Liver (tissue), 9 donors: ENCODE measurements around the gene AFDN. TPM values are rescaled to one million over a fixed set of nuclear protein-coding genes. Genes with fewer than 3 reads are reported as not detected.

Source experiments
- DNase-seq: peaks from one replicate; pipeline ENCODE4 v3.0.0-alpha.2; 2017; ENCODE audit warnings: low spot score
- H3K27ac ChIP-seq, 2 donors: one replicate each; pipeline ENCODE4 v1.7.0; 2013; ENCODE audit warnings: inconsistent platforms in 2 of 2, low read length in 2 of 2, control low read depth in 1 of 2, low read depth in 1 of 2, mild to moderate bottlenecking in 1 of 2
- H3K27me3 ChIP-seq, 4 donors: one replicate each; pipeline versions ENCODE4 v1.6.1 to v1.7.0; 2013; ENCODE audit warnings: low read length in 3 of 4, inconsistent platforms in 1 of 4, mild to moderate bottlenecking in 1 of 4, moderate library complexity in 1 of 4; ENCODE audit not compliant: control insufficient read depth in 4 of 4, insufficient read depth in 4 of 4
- H3K36me3 ChIP-seq, 4 donors: one replicate each; pipeline versions ENCODE4 v1.6.1 to v1.7.0; 2013; ENCODE audit warnings: low read length in 3 of 4, mild to moderate bottlenecking in 3 of 4, low read depth in 1 of 4, moderate library complexity in 1 of 4; ENCODE audit not compliant: control insufficient read depth in 4 of 4, insufficient read depth in 3 of 4
- H3K4me1 ChIP-seq, 4 donors: one replicate each; pipeline versions ENCODE4 v1.6.1 to v1.7.0; 2013; ENCODE audit warnings: low read length in 3 of 4, mild to moderate bottlenecking in 3 of 4, moderate library complexity in 1 of 4; ENCODE audit not compliant: control insufficient read depth in 4 of 4, insufficient read depth in 4 of 4
- H3K4me3 ChIP-seq, 3 donors: one replicate each; pipeline versions ENCODE4 v1.6.1 to v1.7.0; 2013; ENCODE audit warnings: low read length in 3 of 3, control low read depth in 1 of 3, low read depth in 1 of 3, mild to moderate bottlenecking in 1 of 3
- H3K9ac ChIP-seq, 2 donors: one replicate each; pipeline ENCODE4 v1.7.0; 2013; ENCODE audit warnings: low read length in 2 of 2, mild to moderate bottlenecking in 2 of 2, moderate library complexity in 2 of 2, control low read depth in 1 of 2, low read depth in 1 of 2
- H3K9me3 ChIP-seq, 4 donors: one replicate each; pipeline versions ENCODE4 v1.6.1 to v1.7.0; 2013; ENCODE audit warnings: low read length in 3 of 4; ENCODE audit not compliant: control insufficient read depth in 4 of 4
- EGR1 ChIP-seq, 2 donors: IDR thresholded peaks; 2 replicates each; pipeline ENCODE4 v1.6.1; 2016 to 2018; ENCODE audit warnings: antibody characterized with exemption in 2 of 2, low read depth in 2 of 2
- FOXA1 ChIP-seq: IDR thresholded peaks from 2 replicates; pipeline ENCODE4 v1.6.1; 2016; ENCODE audit warnings: antibody characterized with exemption
- FOXA2 ChIP-seq: IDR thresholded peaks from 2 replicates; pipeline ENCODE4 v1.6.1; 2016; ENCODE audit warnings: antibody characterized with exemption
- GABPA ChIP-seq, 2 donors: IDR thresholded peaks in 1 of 2; conservative IDR thresholded peaks in 1 of 2; 2 replicates each; pipeline ENCODE4 v1.6.1; 2016; ENCODE audit warnings: antibody characterized with exemption in 2 of 2, mild to moderate bottlenecking in 1 of 2, moderate library complexity in 1 of 2
- HNF4A ChIP-seq, 2 donors: conservative IDR thresholded peaks; 2 replicates each; pipeline ENCODE4 v1.6.1; 2016; ENCODE audit warnings: antibody characterized with exemption in 2 of 2, mild to moderate bottlenecking in 2 of 2
- HNF4G ChIP-seq: IDR thresholded peaks from 2 replicates; pipeline ENCODE4 v1.6.1; 2016; ENCODE audit warnings: antibody characterized with exemption
- JUND ChIP-seq, 2 donors: IDR thresholded peaks; 2 replicates each; pipeline ENCODE4 v1.6.1; 2016; ENCODE audit warnings: antibody characterized with exemption in 2 of 2
- NR2F2 ChIP-seq: IDR thresholded peaks from 2 replicates; pipeline ENCODE4 v1.6.1; 2016; ENCODE audit warnings: antibody characterized with exemption
- RAD21 ChIP-seq, 2 donors: IDR thresholded peaks; 2 replicates each; pipeline ENCODE4 v1.6.1; 2016; ENCODE audit warnings: antibody characterized with exemption in 2 of 2, mild to moderate bottlenecking in 2 of 2
- RXRA ChIP-seq, 2 donors: IDR thresholded peaks; 2 replicates each; pipeline ENCODE4 v1.6.1; 2017 to 2018; ENCODE audit warnings: antibody characterized with exemption in 2 of 2, mild to moderate bottlenecking in 1 of 2
- SP1 ChIP-seq: IDR thresholded peaks from 2 replicates; pipeline ENCODE4 v1.6.1; 2018; ENCODE audit warnings: antibody characterized with exemption, mild to moderate bottlenecking
- TAF1 ChIP-seq: conservative IDR thresholded peaks from 2 replicates; pipeline ENCODE4 v1.6.1; 2016; ENCODE audit warnings: antibody characterized with exemption, mild to moderate bottlenecking
- YY1 ChIP-seq: IDR thresholded peaks from 2 replicates; pipeline ENCODE4 v1.6.1; 2016; ENCODE audit warnings: antibody characterized with exemption, mild to moderate bottlenecking
- WGBS: extraction: QIAGEN DNeasy Blood & Tissue Kit; methylation state at CpG from one replicate; pipeline ENCODE4 v1.1.7; 2013; 5-methylcytosine and 5-hydroxymethylcytosine counted together
- polyA plus RNA-seq, 2 donors: library from polyadenylated mRNA; stranded (reverse) in 1 of 2; unstranded in 1 of 2; fragments of 200-250 nt in 1 of 2; fragments of >200 nt in 1 of 2; fragmentation: Nextera tagmentation in 1 of 2; extraction: Ambion mirVana in 1 of 2; gene quantifications; one replicate each; pipeline versions ENCODE4 v1.2.1 to v1.2.3, GENCODE V29; 2013 to 2015
- total RNA-seq, 2 donors: library from RNA; depleted of rRNA; stranded (reverse); fragments of >200 nt; gene quantifications; one replicate each; pipeline ENCODE4 v1.2.3, GENCODE V29; 2014
- TF ChIP-seq, protein P1 (sequence below): IDR thresholded peaks from 2 replicates; pipeline ENCODE4 v1.6.1; 2016; ENCODE audit warnings: antibody characterized with exemption
- TF ChIP-seq, protein P2 (sequence below): IDR thresholded peaks from 2 replicates; pipeline ENCODE4 v1.6.1; 2016; ENCODE audit warnings: antibody characterized with exemption, mild to moderate bottlenecking
- TF ChIP-seq, protein P3 (sequence below): IDR thresholded peaks from 2 replicates; pipeline ENCODE4 v1.6.1; 2016; ENCODE audit warnings: antibody characterized with exemption
- TF ChIP-seq, protein P4 (sequence below): fragments of 150-350 bp; IDR thresholded peaks from 2 replicates; pipeline ENCODE4 v1.5.1; 2017; ENCODE audit warnings: improper control_type of control experiment, low read depth, low read length; ENCODE audit not compliant: missing input control
- donor health status: healthy.
- donor health status: healthy.
- donor health status: healthy.
- donor health status: healthy.
- donor health status: healthy.

The AFDN gene
- total and polyA plus RNA-seq, 4 donors, result 21.3 to 145 (median 29.3) TPM

DNA sequence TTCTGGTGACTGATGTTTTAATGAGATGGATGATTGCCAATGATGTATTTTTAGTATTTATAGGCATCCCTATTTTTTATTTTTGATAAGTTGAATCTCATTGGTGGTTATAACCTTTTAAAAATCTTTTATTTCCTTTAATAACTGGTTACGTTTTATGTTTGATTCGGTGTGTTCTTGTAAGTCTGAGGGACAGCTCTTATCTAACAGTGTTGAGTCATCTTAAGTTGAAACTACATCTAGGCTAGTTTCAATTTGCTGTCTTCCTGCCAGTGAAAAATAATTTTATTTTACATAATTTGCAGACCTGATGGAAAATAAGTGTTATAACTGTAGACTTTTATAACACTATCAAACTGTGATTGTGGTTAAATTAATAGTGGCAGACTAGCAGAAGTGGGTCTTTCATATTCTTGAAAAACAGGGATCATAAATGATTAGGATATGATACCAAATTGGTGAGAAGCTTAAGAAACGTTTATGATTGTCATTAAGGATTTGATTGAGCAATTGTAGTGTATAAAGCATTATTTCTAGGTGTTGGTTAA, 4.6 kb downstream of the AFDN start:
- H3K4me1 ChIP-seq, result peaks cover 5 to 22% (median 11%) of the 10 kb centered on the region in 4 donors
- no peaks in the 10 kb centered on the region for H3K9me3 ChIP-seq
- no peak overlapping the region for H3K4me3 ChIP-seq
- peak overlapping the region in 1 of 2 donors; percentile 14 for H3K27ac ChIP-seq
- no peak for DNase-seq
- H3K27me3 ChIP-seq, result no peaks in the 10 kb centered on the region
- TF ChIP-seq, protein P1, sequence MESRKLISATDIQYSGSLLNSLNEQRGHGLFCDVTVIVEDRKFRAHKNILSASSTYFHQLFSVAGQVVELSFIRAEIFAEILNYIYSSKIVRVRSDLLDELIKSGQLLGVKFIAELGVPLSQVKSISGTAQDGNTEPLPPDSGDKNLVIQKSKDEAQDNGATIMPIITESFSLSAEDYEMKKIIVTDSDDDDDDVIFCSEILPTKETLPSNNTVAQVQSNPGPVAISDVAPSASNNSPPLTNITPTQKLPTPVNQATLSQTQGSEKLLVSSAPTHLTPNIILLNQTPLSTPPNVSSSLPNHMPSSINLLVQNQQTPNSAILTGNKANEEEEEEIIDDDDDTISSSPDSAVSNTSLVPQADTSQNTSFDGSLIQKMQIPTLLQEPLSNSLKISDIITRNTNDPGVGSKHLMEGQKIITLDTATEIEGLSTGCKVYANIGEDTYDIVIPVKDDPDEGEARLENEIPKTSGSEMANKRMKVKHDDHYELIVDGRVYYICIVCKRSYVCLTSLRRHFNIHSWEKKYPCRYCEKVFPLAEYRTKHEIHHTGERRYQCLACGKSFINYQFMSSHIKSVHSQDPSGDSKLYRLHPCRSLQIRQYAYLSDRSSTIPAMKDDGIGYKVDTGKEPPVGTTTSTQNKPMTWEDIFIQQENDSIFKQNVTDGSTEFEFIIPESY, result no peak
- no peak for TF ChIP-seq TAF1
- no peak for TF ChIP-seq NR2F2
- TF ChIP-seq YY1, result no peak
- no peak for TF ChIP-seq HNF4G
- TF ChIP-seq, protein P2, sequence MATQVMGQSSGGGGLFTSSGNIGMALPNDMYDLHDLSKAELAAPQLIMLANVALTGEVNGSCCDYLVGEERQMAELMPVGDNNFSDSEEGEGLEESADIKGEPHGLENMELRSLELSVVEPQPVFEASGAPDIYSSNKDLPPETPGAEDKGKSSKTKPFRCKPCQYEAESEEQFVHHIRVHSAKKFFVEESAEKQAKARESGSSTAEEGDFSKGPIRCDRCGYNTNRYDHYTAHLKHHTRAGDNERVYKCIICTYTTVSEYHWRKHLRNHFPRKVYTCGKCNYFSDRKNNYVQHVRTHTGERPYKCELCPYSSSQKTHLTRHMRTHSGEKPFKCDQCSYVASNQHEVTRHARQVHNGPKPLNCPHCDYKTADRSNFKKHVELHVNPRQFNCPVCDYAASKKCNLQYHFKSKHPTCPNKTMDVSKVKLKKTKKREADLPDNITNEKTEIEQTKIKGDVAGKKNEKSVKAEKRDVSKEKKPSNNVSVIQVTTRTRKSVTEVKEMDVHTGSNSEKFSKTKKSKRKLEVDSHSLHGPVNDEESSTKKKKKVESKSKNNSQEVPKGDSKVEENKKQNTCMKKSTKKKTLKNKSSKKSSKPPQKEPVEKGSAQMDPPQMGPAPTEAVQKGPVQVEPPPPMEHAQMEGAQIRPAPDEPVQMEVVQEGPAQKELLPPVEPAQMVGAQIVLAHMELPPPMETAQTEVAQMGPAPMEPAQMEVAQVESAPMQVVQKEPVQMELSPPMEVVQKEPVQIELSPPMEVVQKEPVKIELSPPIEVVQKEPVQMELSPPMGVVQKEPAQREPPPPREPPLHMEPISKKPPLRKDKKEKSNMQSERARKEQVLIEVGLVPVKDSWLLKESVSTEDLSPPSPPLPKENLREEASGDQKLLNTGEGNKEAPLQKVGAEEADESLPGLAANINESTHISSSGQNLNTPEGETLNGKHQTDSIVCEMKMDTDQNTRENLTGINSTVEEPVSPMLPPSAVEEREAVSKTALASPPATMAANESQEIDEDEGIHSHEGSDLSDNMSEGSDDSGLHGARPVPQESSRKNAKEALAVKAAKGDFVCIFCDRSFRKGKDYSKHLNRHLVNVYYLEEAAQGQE, result no peak
- TF ChIP-seq, protein P3, sequence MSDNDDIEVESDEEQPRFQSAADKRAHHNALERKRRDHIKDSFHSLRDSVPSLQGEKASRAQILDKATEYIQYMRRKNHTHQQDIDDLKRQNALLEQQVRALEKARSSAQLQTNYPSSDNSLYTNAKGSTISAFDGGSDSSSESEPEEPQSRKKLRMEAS, result no peak
- no peak for TF ChIP-seq EGR1 (IDR thresholded peaks at IDR 0.05; ENCODE audit: low read depth in 2 of 2)
- TF ChIP-seq SP1, result no peak
- no peak for TF ChIP-seq FOXA2
- TF ChIP-seq RXRA (IDR thresholded peaks at IDR 0.05), result no peak
- no peak for TF ChIP-seq JUND (IDR thresholded peaks at IDR 0.05)
- no peak for TF ChIP-seq FOXA1
- TF ChIP-seq GABPA (IDR thresholded peaks at IDR 0.05 in 1 of 2, conservative IDR thresholded peaks at IDR 0.05 in 1 of 2), result no peak
- no peak for TF ChIP-seq RAD21 (IDR thresholded peaks at IDR 0.05)
- no peak for TF ChIP-seq HNF4A (conservative IDR thresholded peaks at IDR 0.05)
- TF ChIP-seq, protein P4, sequence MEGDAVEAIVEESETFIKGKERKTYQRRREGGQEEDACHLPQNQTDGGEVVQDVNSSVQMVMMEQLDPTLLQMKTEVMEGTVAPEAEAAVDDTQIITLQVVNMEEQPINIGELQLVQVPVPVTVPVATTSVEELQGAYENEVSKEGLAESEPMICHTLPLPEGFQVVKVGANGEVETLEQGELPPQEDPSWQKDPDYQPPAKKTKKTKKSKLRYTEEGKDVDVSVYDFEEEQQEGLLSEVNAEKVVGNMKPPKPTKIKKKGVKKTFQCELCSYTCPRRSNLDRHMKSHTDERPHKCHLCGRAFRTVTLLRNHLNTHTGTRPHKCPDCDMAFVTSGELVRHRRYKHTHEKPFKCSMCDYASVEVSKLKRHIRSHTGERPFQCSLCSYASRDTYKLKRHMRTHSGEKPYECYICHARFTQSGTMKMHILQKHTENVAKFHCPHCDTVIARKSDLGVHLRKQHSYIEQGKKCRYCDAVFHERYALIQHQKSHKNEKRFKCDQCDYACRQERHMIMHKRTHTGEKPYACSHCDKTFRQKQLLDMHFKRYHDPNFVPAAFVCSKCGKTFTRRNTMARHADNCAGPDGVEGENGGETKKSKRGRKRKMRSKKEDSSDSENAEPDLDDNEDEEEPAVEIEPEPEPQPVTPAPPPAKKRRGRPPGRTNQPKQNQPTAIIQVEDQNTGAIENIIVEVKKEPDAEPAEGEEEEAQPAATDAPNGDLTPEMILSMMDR, result no peak
- 49% methylated on average over 3 of the region's 3 CpGs for WGBS
- no peaks in the 10 kb centered on the region for H3K36me3 ChIP-seq
- H3K9ac ChIP-seq, result no peak overlapping the region
